GM18502 (cell line): ENCODE data around the gene NFIA.

Experiments
- ATAC-seq: cut with Tn5 transposase; IDR thresholded peaks from one replicate; pipeline ENCODE4 v1.9.1; 2021; ENCODE audit warnings: mild to moderate bottlenecking; ENCODE audit not compliant: unreplicated experiment, poor library complexity

NFIA gene

DNA sequence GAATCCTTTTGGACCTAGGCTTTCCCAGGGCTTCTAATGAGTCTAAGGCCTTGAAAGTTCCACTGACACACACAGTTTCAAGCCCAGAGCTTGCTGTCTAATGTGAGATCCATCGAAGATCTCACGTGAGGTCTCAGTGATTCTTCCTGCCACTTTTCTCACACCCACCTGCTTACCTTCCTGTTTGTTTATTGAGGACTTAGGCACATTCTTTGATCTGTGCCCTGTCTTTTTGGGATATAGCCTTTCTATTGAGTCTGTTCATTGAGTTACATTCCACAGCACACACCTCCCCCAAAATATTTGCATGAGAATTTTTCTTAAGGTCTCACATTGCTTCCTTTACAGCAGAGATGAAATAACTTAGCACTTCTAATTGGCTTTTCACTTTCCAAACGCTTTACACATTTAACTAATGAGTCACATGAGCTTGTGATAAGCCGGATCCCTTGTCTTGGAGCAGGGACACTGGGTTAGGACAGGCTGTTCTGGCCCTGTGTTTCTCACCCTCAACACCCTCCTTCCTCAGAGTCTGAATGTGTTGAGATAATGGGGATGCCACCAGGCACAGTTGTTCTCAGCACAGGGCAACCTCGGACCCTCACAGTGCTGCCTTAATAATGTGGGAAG is 354.2 kb downstream of the NFIA start:
- no peak for ATAC-seq

DNA sequence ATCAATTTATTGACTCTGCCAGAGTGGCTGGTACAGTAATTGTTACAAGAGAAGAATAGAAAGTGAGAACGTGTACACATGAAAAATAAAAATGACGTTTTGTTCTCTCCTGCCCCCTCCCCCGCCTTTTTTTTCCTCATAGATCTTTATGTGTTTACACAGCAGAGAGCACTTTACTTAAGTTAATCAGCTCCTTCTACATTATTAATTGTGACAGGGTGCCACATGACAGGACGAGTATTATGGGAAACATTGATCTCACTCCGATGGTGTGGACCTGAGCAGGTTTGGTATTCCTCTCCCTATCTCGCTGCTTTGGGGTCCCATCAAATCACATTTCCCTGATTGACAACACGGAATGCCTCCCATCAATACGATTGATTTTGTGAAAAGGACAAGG is 356.9 kb downstream of the NFIA start:
- no peak for ATAC-seq

DNA sequence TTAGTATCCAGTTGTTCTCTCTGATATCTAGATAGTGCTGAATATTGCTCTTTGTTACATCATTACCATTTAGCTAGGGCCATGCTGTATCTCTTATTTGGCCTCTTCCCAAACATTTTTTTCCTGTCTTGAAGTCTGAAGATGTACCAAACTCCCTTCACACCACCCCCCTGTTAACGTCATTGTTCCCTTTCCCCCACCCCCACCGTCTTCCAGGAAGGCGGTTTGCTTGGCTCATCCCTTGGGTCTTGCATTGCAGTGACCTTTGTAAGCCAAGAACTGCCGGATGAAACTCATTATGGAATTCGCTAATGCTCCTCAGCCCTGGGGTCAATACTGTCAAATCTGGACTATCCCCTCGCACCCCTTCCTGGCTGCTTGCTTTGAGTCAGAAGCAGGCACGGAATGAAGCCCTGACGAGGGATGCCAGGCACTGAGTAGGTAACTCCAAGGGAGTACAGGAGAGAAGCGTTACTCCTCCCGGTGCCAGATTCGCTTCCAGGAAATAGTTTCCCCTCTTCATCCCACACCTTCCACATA is 359.4 kb downstream of the NFIA start:
- ATAC-seq = no peak

DNA sequence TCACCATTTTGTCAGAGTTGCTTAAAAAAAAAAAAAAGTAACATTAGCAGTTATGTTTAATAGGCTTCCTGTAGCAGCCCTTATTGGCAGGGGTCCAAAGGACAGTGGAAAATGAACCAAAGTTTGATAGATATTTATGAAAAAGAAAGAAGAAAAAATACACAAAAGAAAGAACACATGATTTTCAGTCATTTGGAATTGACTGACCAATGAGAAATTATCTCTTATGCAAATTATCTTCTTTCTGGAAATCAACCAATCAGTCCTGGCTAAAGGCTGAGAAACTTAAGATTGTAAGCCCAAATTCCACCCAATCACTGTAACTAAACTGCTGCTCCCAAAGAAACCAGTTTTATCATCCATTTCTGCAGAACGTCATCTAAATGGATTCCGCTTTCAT is 360.2 kb downstream of the NFIA start:
- ATAC-seq = no peak

DNA sequence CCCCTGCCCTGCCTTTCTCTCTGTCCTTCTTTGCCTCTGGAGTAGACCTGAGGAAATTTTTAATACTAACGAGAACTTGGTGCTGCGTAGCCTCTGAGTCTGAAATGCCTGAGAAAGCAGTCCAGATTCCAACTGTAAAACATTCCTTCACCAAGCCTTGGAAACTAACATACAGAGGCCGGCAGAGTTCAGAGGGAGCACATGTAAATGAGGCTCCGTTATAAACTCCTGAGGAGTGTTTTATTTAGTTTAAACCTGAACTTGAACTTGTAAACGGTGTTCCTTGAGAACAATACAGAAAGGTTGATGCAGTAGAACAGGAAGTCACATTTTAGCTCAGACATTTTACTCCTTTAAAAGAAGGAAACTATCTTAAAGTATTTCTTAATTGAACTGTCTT is 361.9 kb downstream of the NFIA start:
- ATAC-seq = no peak

DNA sequence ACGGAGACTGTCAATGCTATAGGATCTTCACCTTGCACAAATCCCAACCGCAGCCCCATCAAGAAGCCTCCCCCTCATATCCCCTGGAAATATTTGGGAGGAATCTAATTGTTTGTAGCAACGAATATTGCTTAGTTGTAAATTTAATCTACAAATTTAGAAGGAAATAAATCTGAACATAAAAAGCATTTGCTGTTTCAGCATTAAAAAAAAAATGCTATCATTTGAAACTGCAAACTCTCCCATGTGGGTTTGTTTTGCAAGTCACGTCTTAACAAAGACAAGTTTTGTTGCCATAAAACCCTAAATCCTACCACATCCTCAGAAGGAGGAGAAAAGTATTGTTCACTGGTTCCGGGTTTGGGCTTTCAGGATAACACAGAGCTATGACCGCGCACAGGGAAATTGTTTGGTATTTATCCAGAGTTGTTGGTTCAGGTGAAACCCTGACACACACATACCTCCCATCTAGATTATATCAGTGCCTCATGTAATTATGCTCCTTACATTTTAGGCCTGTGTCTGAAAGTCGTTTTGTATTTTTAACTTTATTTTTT is 363.0 kb downstream of the NFIA start:
- no peak for ATAC-seq

DNA sequence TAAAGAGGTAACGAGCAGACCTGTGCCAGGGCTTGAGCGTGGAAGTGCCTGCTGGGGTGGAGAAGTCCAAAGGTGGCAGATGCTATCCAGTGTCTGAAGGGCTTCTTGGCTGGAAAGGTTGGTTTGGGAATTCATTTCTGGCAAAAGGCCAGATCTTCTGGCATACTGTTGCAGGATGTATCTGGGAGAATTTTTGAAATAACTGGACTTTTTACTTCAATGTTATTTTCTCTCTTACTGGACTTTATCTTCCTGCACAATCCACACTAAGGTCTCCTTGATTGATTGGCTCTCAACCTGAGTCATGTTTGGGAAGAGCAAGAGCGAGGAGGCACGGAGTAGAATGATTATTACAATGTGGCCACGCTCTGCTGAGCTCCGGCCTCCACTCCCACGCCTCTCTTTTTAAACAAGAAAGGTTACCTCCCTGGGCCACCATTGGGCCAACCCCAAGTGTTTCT is 364.2 kb downstream of the NFIA start:
- no peak for ATAC-seq

DNA sequence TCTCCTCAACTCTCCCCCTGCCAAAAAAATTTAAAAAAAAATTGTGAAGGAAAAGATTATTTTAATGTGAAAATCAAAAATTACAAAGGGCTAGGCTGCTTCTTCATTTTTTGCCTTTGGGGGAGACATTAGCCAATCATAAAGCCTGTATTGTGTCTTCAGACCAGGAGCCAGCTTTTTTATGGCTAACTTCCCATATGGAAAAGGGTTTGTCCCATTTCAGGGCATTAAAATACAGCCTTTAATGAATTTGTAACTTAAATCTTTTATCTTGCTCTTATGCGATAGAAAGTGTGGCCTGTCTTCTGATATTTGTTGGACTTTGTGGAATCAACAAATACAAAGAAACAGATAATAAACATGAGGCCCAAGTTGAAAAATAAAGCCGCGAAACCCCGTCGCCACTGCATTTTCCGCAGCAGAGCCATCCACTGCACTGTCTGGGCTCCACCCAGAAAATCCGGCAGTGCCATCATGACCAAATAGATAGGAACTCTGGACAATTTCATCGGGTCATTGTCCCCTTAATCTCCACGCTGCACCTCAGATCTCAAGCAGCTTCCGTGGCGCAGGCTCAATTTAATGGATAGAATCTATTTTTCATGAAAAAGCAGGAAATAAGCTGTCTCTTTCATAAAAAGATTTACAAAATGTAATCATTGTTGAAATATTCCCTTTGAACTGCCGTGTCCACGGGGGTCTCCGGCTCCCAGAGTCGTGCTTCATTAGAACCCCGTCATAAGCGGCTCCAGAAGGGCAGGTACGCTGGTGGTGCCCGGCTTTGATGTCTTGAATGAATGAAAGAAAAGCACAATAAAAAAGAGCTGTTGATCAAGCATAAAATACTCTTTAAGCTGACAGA is 365.0 kb downstream of the NFIA start:
- no peak for ATAC-seq

DNA sequence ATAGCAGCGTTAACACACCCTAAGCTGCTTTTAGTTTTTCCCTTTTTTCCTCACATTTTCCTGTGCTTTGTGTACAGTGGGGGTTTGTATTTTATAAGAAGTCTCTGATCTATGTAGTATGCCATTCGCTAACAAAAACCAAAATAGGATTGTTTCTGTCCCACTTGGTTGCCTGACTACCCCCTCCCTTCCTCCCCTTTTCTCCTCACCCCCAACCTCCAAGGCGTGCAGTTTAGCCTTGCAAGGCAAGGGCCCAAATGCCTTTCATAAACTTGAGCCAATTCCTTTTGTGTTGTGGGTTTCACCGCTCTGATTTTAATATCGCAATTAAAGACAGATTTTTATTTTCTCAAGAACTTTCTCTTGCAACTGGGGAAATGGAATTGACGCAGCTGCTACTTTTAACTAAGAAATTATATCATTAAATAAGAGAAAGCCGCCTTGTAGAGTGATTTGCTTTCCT is 365.6 kb downstream of the NFIA start:
- ATAC-seq = no peak

DNA sequence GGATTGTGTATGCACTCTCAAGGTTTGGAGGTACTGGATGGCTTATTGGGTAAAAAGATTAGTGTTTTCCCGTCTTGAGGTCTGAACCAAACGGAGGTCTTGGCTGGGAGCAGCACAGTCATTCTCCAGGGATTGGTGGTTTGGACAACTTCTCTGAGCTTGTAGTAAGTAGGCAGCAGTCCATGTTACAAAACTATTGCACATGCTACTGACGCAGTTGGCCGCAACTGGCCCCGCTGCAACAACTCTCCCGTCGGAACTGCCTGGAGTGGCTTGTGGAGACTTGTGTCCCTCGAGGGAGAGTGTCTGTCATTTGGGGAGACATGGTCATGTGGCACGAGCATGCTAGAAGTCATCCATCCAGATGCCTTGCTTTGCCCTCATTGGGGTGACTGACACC is 366.6 kb downstream of the NFIA start:
- no peak for ATAC-seq

DNA sequence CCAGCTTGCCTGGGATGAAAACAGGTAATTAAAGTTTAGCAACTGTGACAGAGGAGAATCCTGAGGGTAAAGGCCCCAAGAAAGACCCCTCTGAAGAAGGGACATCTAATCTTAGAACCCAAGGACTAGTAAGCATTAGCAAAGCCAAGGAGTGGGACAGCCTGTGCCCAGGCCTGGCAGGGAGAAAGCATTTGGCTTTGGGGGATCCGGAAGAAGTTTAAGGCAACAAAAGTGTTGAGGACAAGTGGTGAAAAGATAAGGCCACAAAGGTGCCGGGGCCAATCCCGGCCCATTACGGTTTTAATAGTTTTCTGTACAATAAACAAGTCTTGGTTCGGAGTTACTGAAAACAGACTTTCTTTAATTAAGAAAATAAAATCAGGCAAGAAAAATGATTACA is 367.0 kb downstream of the NFIA start:
- no peak for ATAC-seq

DNA sequence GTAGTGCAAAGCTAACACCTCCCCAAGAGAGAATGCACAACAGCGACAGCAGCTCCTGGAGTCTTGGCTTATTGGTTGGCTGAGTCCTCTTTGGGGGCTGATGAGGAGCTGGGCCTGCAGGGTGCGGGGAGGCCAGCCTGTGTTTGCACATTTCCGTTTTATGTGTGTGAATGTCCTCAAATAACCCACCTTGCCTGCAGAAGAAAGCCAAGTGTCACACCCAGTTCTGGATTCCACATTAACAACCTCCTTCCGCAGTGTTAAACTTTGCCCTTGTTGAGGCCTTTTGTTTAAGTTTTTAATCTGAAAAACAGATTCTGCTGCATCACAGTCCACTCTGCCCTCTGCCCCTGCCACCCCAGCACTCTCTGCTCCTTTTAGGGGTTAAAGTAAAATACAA is 368.1 kb downstream of the NFIA start:
- ATAC-seq = no peak

DNA sequence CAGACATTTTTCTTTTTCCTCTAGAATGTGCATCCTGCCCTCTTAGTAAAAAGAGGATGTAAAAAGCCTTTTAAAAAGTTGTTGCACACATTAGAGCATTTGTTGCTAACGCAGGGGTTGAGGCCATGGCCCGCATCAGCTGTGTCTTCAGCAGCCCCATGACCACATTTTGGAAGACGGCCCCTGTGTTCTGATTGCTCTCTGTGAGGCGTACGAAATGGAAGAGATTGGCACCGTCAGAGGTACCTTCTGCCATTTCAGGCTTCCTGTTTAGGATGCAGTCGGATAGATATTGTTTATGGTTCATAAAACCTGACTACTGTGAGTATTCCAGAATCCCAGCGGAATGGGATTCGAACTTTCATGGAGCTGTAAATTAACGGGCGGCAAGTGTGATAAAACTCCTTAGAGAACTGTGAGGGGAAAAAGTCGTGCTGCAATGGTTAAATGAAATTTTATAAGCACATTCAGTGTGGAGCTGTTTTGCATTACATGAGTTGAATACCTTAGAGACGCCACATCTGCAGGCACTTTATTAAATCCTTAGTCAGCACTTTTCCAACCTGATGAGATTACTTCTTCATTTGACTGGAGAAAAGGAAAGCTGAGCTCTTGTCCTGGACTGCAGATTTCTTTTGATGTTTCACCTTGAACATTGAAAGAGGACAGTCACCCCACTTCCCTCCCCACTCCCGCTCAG is 368.7 kb downstream of the NFIA start:
- ATAC-seq = no peak

DNA sequence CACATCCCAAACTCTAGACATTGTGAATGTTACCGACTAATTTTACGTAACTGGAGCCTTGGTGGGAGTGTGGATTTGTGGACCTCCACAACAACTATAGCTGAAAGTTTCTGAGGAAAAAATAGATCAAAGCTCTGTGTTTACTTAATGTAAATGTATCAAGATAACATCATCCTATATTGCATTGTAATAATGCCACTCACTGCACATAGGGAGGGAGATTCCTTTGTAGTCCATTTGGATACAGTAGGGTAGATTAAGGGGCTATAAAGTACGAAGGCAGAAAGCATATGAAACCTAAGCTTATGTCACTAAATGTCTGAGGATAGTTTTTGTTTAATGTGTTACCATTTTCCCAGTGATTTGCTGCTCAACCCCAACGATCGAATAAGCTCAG is 369.2 kb downstream of the NFIA start:
- ATAC-seq = no peak

DNA sequence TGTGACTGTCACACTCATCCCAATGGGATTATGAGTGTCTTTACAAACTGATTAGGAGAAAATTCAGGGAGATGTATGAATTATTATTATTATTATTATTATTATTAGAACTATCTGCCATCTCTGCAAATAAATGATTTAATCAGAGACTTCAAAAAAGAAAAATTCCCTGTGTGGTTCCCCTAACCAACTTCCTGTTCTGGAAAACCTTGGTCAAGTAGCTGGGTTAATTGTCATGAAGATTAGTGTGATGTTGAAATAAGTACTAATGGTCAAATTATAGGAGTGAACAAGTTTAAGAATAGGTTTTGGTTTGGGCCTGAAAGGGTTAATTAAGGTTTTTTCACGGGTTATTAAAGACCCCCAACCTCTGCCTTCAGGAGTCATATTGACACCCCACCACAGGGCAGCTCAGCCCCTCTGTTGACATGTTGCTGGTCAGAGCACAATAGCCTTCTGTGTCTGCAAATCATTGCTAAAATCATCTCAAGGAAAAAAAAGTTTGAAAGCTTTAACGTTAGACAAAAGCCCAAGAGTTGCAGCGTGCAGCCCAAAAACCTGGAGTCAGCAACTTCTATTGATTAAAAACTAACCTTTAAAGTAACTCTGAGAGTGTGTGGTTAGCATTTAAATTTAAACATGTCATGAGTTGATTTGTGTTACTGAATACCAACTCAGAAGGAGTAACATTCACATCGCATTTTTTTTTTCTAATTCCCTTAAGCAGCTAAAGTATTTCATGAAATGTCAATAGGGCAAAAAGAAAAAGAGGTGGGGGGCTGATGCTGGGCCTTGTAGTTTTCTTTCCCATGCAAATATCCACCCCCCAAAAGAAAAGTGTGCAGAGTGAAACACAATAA is 370.0 kb downstream of the NFIA start:
- ATAC-seq = no peak

DNA sequence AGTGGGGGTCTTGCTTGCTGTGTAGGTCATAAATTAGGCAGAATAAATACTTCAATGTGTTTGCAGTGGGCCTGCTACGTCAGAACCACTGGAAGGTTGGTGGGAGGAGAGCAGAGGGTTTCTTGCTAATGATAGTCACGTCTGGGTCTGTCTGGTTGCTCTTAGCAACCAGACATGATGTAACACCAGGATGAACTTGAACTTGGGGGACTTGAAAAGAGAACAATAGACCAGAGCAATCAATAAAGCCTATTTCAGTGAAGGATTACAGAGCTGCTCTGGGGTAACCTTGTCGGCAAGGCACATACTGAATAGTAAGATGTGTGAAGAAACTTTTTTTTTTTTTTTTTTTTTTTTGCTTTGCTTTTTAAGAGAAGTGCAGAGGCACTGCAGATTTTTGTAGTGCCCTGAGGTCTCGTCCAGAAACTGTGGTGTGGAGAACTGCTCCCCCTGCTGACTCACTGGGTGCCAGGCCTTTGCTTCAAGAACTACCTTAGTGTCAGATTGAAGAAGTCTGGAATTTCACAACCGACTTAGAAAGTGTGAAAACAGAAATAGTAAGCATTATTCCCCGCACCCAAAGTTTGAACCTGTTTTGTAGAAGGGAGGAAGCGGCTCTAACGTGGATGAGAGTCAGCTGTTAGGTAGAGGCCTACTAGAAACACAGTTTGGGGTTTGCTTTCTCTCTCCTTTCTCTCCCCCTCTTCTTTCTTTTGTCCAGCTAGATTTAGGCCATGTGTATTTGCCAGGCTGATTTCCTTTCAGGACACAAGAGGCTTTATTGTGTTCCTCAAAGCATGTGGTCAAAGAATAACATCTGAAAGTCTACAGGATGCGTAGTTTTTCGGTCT is 371.0 kb downstream of the NFIA start:
- ATAC-seq = peak; percentile 91

DNA sequence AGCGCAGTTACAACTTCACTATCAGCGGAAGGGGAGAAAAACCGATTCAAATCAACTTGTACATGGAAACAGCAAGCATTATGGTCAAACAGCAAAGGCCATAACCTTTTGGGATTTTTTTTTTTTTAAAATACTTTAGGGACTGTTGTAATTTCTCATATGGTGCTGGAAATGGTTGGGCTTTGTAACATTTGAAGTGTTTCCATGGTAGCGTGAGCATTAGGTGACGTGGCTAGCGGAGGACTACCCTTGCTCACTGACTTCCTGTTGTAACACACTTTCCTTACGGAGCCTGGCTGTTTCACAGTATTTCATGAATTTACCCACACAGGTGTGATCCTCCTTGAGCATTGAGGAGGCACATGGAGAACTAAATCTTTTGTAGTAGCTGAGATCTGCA is 373.0 kb downstream of the NFIA start:
- no peak for ATAC-seq

DNA sequence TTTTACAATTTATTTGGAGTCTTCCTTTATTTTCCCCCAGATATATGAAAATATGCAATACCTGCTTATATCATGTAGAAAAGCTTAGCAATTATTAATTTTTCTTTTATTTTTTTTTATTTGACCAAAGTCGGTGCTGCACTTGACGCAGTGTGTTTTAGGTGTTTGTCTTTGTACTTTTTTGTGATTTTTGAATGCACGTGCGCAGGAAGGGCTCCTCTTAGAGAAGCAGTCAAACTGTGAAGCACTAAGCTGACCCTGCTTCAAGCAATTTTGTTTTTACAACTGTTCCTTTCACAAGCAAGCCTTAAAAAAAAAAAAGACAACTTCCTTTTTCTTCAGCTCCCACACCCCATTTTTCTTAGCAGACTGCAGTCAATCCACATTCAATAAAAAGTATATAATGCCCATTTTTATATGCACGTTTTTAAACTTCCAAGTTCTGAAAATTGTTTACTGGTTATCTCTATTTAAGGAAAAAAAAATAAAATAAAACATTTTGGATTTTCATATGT is 375.2 kb downstream of the NFIA start:
- ATAC-seq = no peak

DNA sequence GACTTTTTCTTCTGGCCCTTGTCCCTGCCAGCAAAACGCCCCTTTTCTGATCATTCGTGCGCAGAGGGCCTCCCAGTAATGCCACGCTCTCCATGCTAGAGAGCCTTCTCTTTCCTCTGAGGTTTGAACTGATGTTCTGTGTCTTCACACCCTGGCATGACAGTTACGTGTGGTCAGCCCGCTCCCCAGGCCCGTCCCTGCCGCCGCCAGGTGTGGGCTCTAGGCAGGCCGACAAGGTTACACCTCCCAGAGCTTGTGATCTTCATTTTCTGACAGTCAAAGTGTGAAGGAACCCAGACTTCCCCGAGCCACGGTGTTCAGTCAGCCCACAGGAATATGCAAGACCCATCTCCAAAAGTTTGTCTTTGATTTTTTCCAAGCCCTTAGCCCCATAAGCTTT is 377.0 kb downstream of the NFIA start:
- ATAC-seq = no peak
